ENCODE data around the gene GNAO1.

GNAO1 gene

GRCh38 chr16:56265184-56265583, 73.9 kb downstream of the GNAO1 start:
- no peak for DNase-seq (ENCODE audit: low read depth in 3 of 3)

- DNase-seq (ENCODE audit: low read depth in 3 of 3): no peak
Measured at GRCh38 chr16:56265746-56266145, 74.5 kb downstream of the GNAO1 start.

- DNase-seq (ENCODE audit: low read depth in 3 of 3): no peak
Measured at GRCh38 chr16:56266641-56267607, 75.6 kb downstream of the GNAO1 start.

GRCh38 chr16:56267888-56268287, 76.6 kb downstream of the GNAO1 start:
- DNase-seq (ENCODE audit: low read depth in 3 of 3): no peak

GRCh38 chr16:56268799-56269198, 77.5 kb downstream of the GNAO1 start:
- no peak for DNase-seq (ENCODE audit: low read depth in 3 of 3)

- DNase-seq (ENCODE audit: low read depth in 3 of 3): no peak
Measured at GRCh38 chr16:56269281-56269680, 78.0 kb downstream of the GNAO1 start.

GRCh38 chr16:56269811-56270684, 78.8 kb downstream of the GNAO1 start:
- DNase-seq (ENCODE audit: low read depth in 3 of 3): no peak

GRCh38 chr16:56270828-56271227, 79.5 kb downstream of the GNAO1 start:
- DNase-seq (ENCODE audit: low read depth in 3 of 3): no peak

GRCh38 chr16:56272583-56272894, 81.2 kb downstream of the GNAO1 start:
- DNase-seq (ENCODE audit: low read depth in 3 of 3): no peak

GRCh38 chr16:56273615-56274014, 82.3 kb downstream of the GNAO1 start:
- no peak for DNase-seq (ENCODE audit: low read depth in 3 of 3)

- no peak for DNase-seq (ENCODE audit: low read depth in 3 of 3)
Measured at GRCh38 chr16:56274369-56274768, 83.1 kb downstream of the GNAO1 start.

- DNase-seq (ENCODE audit: low read depth in 3 of 3): no peak
Measured at GRCh38 chr16:56275076-56275475, 83.8 kb downstream of the GNAO1 start.

- DNase-seq (ENCODE audit: low read depth in 3 of 3): no peak
Measured at GRCh38 chr16:56275801-56276200, 84.5 kb downstream of the GNAO1 start.

- DNase-seq (ENCODE audit: low read depth in 3 of 3): no peak
Measured at GRCh38 chr16:56277075-56277474, 85.8 kb downstream of the GNAO1 start.

GRCh38 chr16:56278196-56278855, 87.0 kb downstream of the GNAO1 start:
- no peak for DNase-seq (ENCODE audit: low read depth in 3 of 3)

- peak; percentile 10 to 56 (median 21) for DNase-seq (ENCODE audit: low read depth in 3 of 3)
Measured at GRCh38 chr16:56279132-56279531, 87.8 kb downstream of the GNAO1 start.

- no peak for DNase-seq (ENCODE audit: low read depth in 3 of 3)
Measured at GRCh38 chr16:56279914-56280313, 88.6 kb downstream of the GNAO1 start.

- DNase-seq (ENCODE audit: low read depth in 3 of 3): no peak
Measured at GRCh38 chr16:56281249-56281805, 90.0 kb downstream of the GNAO1 start.

- DNase-seq (ENCODE audit: low read depth in 3 of 3): no peak
Measured at GRCh38 chr16:56282451-56282850, 91.2 kb downstream of the GNAO1 start.

GRCh38 chr16:56284521-56284920, 93.2 kb downstream of the GNAO1 start:
- DNase-seq (ENCODE audit: low read depth in 3 of 3): no peak

- DNase-seq (ENCODE audit: low read depth in 3 of 3): no peak
Measured at GRCh38 chr16:56286809-56287208, 95.5 kb downstream of the GNAO1 start.

GRCh38 chr16:56288019-56288418, 96.7 kb downstream of the GNAO1 start:
- no peak for DNase-seq (ENCODE audit: low read depth in 3 of 3)
